ENCODE data around the gene CHST15. TPM values are rescaled to one million over a fixed set of nuclear protein-coding genes. Genes with fewer than 3 reads are reported as not detected.
"Not testable (repeated sequence)": the region's sequence is repeated elsewhere in the genome, so short reads cannot be mapped to it uniquely, and the experiment has no call there.

The CHST15 gene
- total RNA-seq, 1 donor from 2014 or later, result 12.5 TPM

- no peak for DNase-seq (ENCODE audit: low spot score)
Measured at GRCh38 chr10:124098575-124098974, 5.2 kb upstream of the CHST15 start.

- no peak for DNase-seq (ENCODE audit: low spot score)
Measured at GRCh38 chr10:124097883-124098282, 4.5 kb upstream of the CHST15 start.

- DNase-seq (ENCODE audit: low spot score), result no peak
Measured at GRCh38 chr10:124096494-124096893, 3.1 kb upstream of the CHST15 start.

GRCh38 chr10:124095801-124096200 is 2.4 kb upstream of the CHST15 start:
- not testable (repeated sequence) for DNase-seq (ENCODE audit: low spot score)

GRCh38 chr10:124095096-124095495 is 1.7 kb upstream of the CHST15 start:
- DNase-seq (ENCODE audit: low spot score), result no peak

- peak; percentile 22 for DNase-seq (ENCODE audit: low spot score)
Measured at GRCh38 chr10:124094419-124094785, 1.0 kb upstream of the CHST15 start.

- DNase-seq (ENCODE audit: low spot score), result peak; percentile 46
Measured at GRCh38 chr10:124093774-124094418, 498 bp upstream of the CHST15 start.

- DNase-seq (ENCODE audit: low spot score), result peak; percentile 57
Measured at GRCh38 chr10:124092250-124092859, 1.0 kb downstream of the CHST15 start.

GRCh38 chr10:124091646-124092249 is 1.6 kb downstream of the CHST15 start:
- peak; percentile 36 for DNase-seq (ENCODE audit: low spot score)

GRCh38 chr10:124090601-124091209 is 2.7 kb downstream of the CHST15 start:
- no peak for DNase-seq (ENCODE audit: low spot score)

- no peak for DNase-seq (ENCODE audit: low spot score)
Measured at GRCh38 chr10:124089859-124090258, 3.5 kb downstream of the CHST15 start.

- no peak for DNase-seq (ENCODE audit: low spot score)
Measured at GRCh38 chr10:124088915-124089314, 4.5 kb downstream of the CHST15 start.

GRCh38 chr10:124087672-124088634 is 5.4 kb downstream of the CHST15 start:
- no peak for DNase-seq (ENCODE audit: low spot score)

- no peak for DNase-seq (ENCODE audit: low spot score)
Measured at GRCh38 chr10:124086787-124087671, 6.4 kb downstream of the CHST15 start.

- DNase-seq (ENCODE audit: low spot score), result no peak
Measured at GRCh38 chr10:124086097-124086710, 7.2 kb downstream of the CHST15 start.

- no peak for DNase-seq (ENCODE audit: low spot score)
Measured at GRCh38 chr10:124085680-124086079, 7.7 kb downstream of the CHST15 start.

- DNase-seq (ENCODE audit: low spot score), result no peak
Measured at GRCh38 chr10:124084708-124085107, 8.7 kb downstream of the CHST15 start.

GRCh38 chr10:124083740-124084397 is 9.5 kb downstream of the CHST15 start:
- DNase-seq (ENCODE audit: low spot score), result no peak

GRCh38 chr10:124083047-124083739 is 10.2 kb downstream of the CHST15 start:
- no peak for DNase-seq (ENCODE audit: low spot score)

Data from umbilical cord (tissue), 2 donors.